Suprapubic skin (tissue), 4 donors: ENCODE results near the gene LRRC45. TPM values are rescaled to one million over a fixed set of nuclear protein-coding genes. Genes with fewer than 3 reads are reported as not detected.

Experiments used
- DNase-seq, 2 donors: peaks; one replicate each; pipeline ENCODE4 v3.0.0-alpha.2; 2019; ENCODE audit warnings: low spot score in 2 of 2
- H3K27ac ChIP-seq: fragments of 200-600 bp; sonication (generic); one replicate; pipeline ENCODE4 v1.5.1; 2019
- H3K27me3 ChIP-seq: fragments of 200-600 bp; sonication (generic); one replicate; pipeline ENCODE4 v1.5.1; 2019
- H3K36me3 ChIP-seq: fragments of 200-600 bp; sonication (generic); one replicate; pipeline ENCODE4 v1.5.1; 2019
- H3K4me1 ChIP-seq: fragments of 200-600 bp; sonication (generic); one replicate; pipeline ENCODE4 v1.5.1; 2019
- H3K4me3 ChIP-seq: fragments of 200-600 bp; sonication (generic); one replicate; pipeline ENCODE4 v1.5.1; 2019; ENCODE audit warnings: mild to moderate bottlenecking
- H3K9me3 ChIP-seq: fragments of 200-600 bp; sonication (generic); one replicate; pipeline ENCODE4 v1.5.1; 2019
- EP300 ChIP-seq: sonication (generic); formaldehyde crosslinking; IDR thresholded peaks from one replicate; pipeline ENCODE4 v1.6.1; 2017; ENCODE audit warnings: antibody characterized with exemption
- POLR2A ChIP-seq, 2 donors: fragments of 450-650 bp; IDR thresholded peaks; one replicate each; pipeline ENCODE4 v1.6.1; 2017; ENCODE audit warnings: antibody characterized with exemption in 2 of 2, mild to moderate bottlenecking in 2 of 2, moderate library complexity in 2 of 2
- POLR2AphosphoS5 ChIP-seq, 3 donors: sonication (generic); formaldehyde crosslinking; IDR thresholded peaks; one replicate each; pipeline ENCODE4 v1.6.1; 2017; ENCODE audit warnings: antibody characterized with exemption in 3 of 3
- WGBS: methylation state at CpG from one replicate; pipeline ENCODE4 v1.1.5; 2018; 5-methylcytosine and 5-hydroxymethylcytosine counted together
- total RNA-seq, 4 donors: library from RNA; depleted of rRNA; stranded (reverse); fragments of >200 nt; gene quantifications; one replicate each; pipeline ENCODE4 v1.1.0, GENCODE V29; 2016
- TF ChIP-seq, protein P1 (sequence below), 2 donors: fragments of 200-600 bp in 1 of 2; fragments of 450-650 bp in 1 of 2; sonication (generic) in 1 of 2; IDR thresholded peaks; one replicate each; pipeline ENCODE4 v1.5.1; 2016 to 2019; ENCODE audit warnings: antibody characterized with exemption in 2 of 2, mild to moderate bottlenecking in 1 of 2, moderate library complexity in 1 of 2

LRRC45 gene
- total RNA-seq, 4 donors from 2014 or later, result 14.1 to 18.7 (median 15.4) TPM

- WGBS, result 89% methylated on average over 26 of the region's 26 CpGs
- Histone ChIP-seq H3K36me3 (peaks cover 58% of the 10 kb centered on the region), H3K4me3 (no peak overlapping the region), H3K27ac (no peak overlapping the region), H3K4me1 (peaks cover 5% of the 10 kb centered on the region), H3K9me3 (no peaks in the 10 kb centered on the region), H3K27me3 (no peaks in the 10 kb centered on the region)
- no peak for TF ChIP-seq EP300
- TF ChIP-seq, protein P1, sequence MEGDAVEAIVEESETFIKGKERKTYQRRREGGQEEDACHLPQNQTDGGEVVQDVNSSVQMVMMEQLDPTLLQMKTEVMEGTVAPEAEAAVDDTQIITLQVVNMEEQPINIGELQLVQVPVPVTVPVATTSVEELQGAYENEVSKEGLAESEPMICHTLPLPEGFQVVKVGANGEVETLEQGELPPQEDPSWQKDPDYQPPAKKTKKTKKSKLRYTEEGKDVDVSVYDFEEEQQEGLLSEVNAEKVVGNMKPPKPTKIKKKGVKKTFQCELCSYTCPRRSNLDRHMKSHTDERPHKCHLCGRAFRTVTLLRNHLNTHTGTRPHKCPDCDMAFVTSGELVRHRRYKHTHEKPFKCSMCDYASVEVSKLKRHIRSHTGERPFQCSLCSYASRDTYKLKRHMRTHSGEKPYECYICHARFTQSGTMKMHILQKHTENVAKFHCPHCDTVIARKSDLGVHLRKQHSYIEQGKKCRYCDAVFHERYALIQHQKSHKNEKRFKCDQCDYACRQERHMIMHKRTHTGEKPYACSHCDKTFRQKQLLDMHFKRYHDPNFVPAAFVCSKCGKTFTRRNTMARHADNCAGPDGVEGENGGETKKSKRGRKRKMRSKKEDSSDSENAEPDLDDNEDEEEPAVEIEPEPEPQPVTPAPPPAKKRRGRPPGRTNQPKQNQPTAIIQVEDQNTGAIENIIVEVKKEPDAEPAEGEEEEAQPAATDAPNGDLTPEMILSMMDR (IDR thresholded peaks at IDR 0.05), result no peak
- DNase-seq, result no peak
Measured at GRCh38 chr17:81983639-81984373, 39.3 kb upstream of the LRRC45 start.

DNA sequence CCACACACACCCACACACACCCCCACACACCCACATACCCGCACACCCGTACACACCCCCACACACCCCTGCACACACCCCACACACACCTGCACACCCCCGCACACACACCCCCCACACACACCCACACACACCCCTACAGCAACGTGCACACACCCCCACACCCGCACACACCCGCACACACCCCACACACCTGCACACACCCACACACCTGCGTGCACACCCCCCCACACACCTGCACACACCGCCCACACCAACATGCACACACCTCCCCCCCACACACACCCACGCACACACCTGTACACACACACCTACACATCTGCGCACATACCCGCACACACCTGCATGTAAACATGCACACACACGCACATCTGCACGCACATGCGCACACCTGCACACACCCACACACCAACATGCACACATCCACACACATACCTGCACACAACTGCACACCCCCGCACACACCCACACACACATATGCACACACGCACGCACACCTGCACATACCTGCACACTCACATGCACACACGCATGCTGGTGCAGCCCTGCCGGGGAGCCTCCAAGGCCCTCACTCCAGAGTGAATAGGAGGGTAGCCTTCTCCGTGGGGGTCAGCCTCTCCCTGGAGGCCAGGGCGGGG is 38.2 kb upstream of the LRRC45 start:
- Histone ChIP-seq H3K27me3 (no peaks in the 10 kb centered on the region), H3K4me3 (no peak overlapping the region), H3K36me3 (peaks cover 54% of the 10 kb centered on the region), H3K4me1 (no peaks in the 10 kb centered on the region), H3K27ac (no peak overlapping the region), H3K9me3 (no peaks in the 10 kb centered on the region)
- WGBS, result 85% methylated on average over 21 of the region's 21 CpGs
- no peak for DNase-seq
- TF ChIP-seq POLR2A (IDR thresholded peaks at IDR 0.05) (no peak), POLR2AphosphoS5 (IDR thresholded peaks at IDR 0.05) (no peak), EP300 (no peak)
- TF ChIP-seq, protein P1 (IDR thresholded peaks at IDR 0.05), result no peak

GRCh38 chr17:81986606-81987005 is 36.5 kb upstream of the LRRC45 start:
- H3K4me3 ChIP-seq, result no peak overlapping the region
- 94% methylated on average over 22 of the region's 26 CpGs for WGBS
- peaks cover 49% of the 10 kb centered on the region for H3K36me3 ChIP-seq
- no peak for DNase-seq
- H3K27ac ChIP-seq, result no peak overlapping the region
- peaks cover 9% of the 10 kb centered on the region for H3K4me1 ChIP-seq
- TF ChIP-seq, protein P1 (IDR thresholded peaks at IDR 0.05), result no peak
- no peak for TF ChIP-seq POLR2A (IDR thresholded peaks at IDR 0.05)
- TF ChIP-seq POLR2AphosphoS5 (IDR thresholded peaks at IDR 0.05), result no peak
- TF ChIP-seq EP300, result no peak
- no peaks in the 10 kb centered on the region for H3K9me3 ChIP-seq
- H3K27me3 ChIP-seq, result no peaks in the 10 kb centered on the region

DNA sequence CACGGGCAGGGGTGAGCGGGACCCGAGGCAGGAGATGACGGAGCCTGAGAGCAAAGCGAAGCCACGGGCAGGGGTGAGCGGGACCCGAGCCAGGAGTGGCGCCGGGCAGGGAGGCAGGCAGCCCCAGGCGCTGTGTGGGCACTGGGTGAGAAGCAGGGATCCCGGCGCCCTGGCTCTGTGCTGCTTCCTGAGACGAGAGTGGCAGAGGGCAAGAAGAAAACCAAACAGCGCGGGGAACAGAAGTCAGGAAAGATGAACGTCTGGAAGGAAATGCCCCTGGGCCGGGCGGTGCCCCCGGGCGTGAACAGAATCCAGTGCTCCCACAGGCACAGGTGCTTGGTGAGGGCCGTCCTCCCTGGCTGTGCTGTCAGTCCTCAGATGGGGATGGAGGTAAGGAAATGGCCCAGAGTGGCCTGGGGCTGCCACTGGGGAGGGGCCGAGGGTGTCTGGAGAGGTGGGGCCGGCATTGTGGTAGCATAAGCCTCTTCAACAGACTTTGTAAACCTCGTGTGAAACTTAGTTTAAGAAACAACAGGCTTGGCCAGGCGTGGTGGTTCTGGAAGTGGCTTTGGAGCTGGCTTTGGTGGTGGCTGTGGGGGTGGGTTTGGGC is 35.8 kb upstream of the LRRC45 start:
- no peak for DNase-seq
- Histone ChIP-seq H3K27me3 (no peaks in the 10 kb centered on the region), H3K4me1 (peaks cover 16% of the 10 kb centered on the region), H3K9me3 (no peaks in the 10 kb centered on the region), H3K4me3 (no peak overlapping the region), H3K27ac (no peak overlapping the region), H3K36me3 (peaks cover 49% of the 10 kb centered on the region)
- TF ChIP-seq POLR2AphosphoS5 (IDR thresholded peaks at IDR 0.05), result no peak
- no peak for TF ChIP-seq EP300
- TF ChIP-seq POLR2A (IDR thresholded peaks at IDR 0.05), result no peak
- TF ChIP-seq, protein P1 (IDR thresholded peaks at IDR 0.05), result no peak
- 77% methylated on average over 26 of the region's 26 CpGs for WGBS
